GM21619 (cell line): ENCODE results near the gene PLCD3.

ENCODE experiments used
- ATAC-seq: cut with Tn5 transposase; IDR thresholded peaks from one replicate; pipeline ENCODE4 v1.9.1; 2021; ENCODE audit not compliant: unreplicated experiment

Gene PLCD3

GRCh38 chr17:45081047-45081703 is 51.1 kb downstream of the PLCD3 start:
- no peak for ATAC-seq

- ATAC-seq: no peak
These were observed 54.7 kb downstream of the PLCD3 start for GRCh38 chr17:45077643-45078042.

- no peak for ATAC-seq
These were observed 58.8 kb downstream of the PLCD3 start for GRCh38 chr17:45073414-45074070.

- no peak for ATAC-seq
These were observed 61.5 kb downstream of the PLCD3 start for GRCh38 chr17:45070809-45071208.

- no peak for ATAC-seq
These were observed 62.3 kb downstream of the PLCD3 start for GRCh38 chr17:45070001-45070400.

GRCh38 chr17:45067637-45068036 is 64.7 kb downstream of the PLCD3 start:
- no peak for ATAC-seq

GRCh38 chr17:45063198-45063597 is 69.1 kb downstream of the PLCD3 start:
- no peak for ATAC-seq

- ATAC-seq: no peak
These were observed 70.6 kb downstream of the PLCD3 start for GRCh38 chr17:45061606-45062205.

GRCh38 chr17:45060797-45061605 is 71.3 kb downstream of the PLCD3 start, which contains the start of gene NMT1:
TSS of gene NMT1 (plus strand) at chr17:45061317. CDS start at chr17:45061330, 13 bp downstream.
- peak; percentile 79 for ATAC-seq

- no peak for ATAC-seq
These were observed 71.9 kb downstream of the PLCD3 start for GRCh38 chr17:45060382-45060796.
